ENCODE results near the gene PRKAG2. TPM values are rescaled to one million over a fixed set of nuclear protein-coding genes. Genes with fewer than 3 reads are reported as not detected.

Gene PRKAG2
- total and polyA plus RNA-seq, 2 of the 13 experiments (the other 11 are each of a cell fraction or from before 2014, with no cell fraction given): 0.90 to 1.3 TPM

GRCh38 chr7:151776446-151776845, 100.5 kb downstream of the PRKAG2 start:
- H2AFZ ChIP-seq (ENCODE audit: low read length): no peak overlapping the region
- BruUV-seq (replicated peaks): no TSS peak
- no peak for ATAC-seq
- no peaks in the 10 kb centered on the region for H3K9me3 ChIP-seq (ENCODE audit: low read length)
- no peaks in the 10 kb centered on the region for H3K4me1 ChIP-seq (ENCODE audit: insufficient read depth, low read length)
- CTCF ChIA-PET (ENCODE audit: low intra/inter-chr PET ratio, low total read pairs): no interaction called here
- no peak for DNase-seq (ENCODE audit: low spot score)
- H3K79me2 ChIP-seq (ENCODE audit: insufficient read depth, low read length): no peaks in the 10 kb centered on the region
- peaks cover 4 to 16% of the 10 kb centered on the region in 2 experiments; a peak in 3 of 5 replicates for H3K27me3 ChIP-seq (ENCODE audit: control insufficient read depth in 1 of 2, insufficient read depth in 2 of 2, low read length in 2 of 2)
- H3K9ac ChIP-seq (ENCODE audit: insufficient read depth, low read depth, low read length): no peak overlapping the region
- no peaks in the 10 kb centered on the region for H3K36me3 ChIP-seq (replicated peaks in 1 of 2; ENCODE audit: control insufficient read depth in 1 of 2, insufficient read depth in 2 of 2, low read length in 2 of 2)
- in situ Hi-C loops (cut with HindIII; ENCODE audit: extremely low pct_ligation_motif_present, low pct_unique_long_range_greater_than_20kb) (no loop called here), intact Hi-C loops (cut with micrococcal nuclease; ENCODE audit: unreplicated experiment) (no loop called here)
- no peak overlapping the region for H3K4me2 ChIP-seq (ENCODE audit: low read depth, low read length)
- no peak overlapping the region for H3K27ac ChIP-seq (ENCODE audit: extremely low read length, insufficient read depth, low read length)
- POLR2A ChIA-PET: no interaction called here
- 49% methylated on average over 4 of the region's 8 CpGs for WGBS (ENCODE audit: low lambda C conversion rate)
- no peaks in the 10 kb centered on the region for H4K20me1 ChIP-seq (ENCODE audit: insufficient read depth, low read length)
- FAIRE-seq: no peak
- no peak overlapping the region for H3K4me3 ChIP-seq (replicated peaks in 1 of 3; ENCODE audit: insufficient read depth in 1 of 3, low read depth in 2 of 3, low read length in 3 of 3)
- TF ChIP-seq ZNF543 (CRISPR knock-in tag; IDR thresholded peaks at IDR 0.05) (no peak), ZNF296 (CRISPR knock-in tag; conservative IDR thresholded peaks at IDR 0.05) (no peak), LBX2 (CRISPR knock-in tag; IDR thresholded peaks at IDR 0.05; ENCODE audit: borderline replicate concordance) (no peak), MIER3 (CRISPR knock-in tag; IDR thresholded peaks at IDR 0.05; ENCODE audit: borderline replicate concordance) (no peak), SNAPC5 (CRISPR knock-in tag; IDR thresholded peaks at IDR 0.05; ENCODE audit: borderline replicate concordance) (no peak), ZSCAN5A (CRISPR knock-in tag; IDR thresholded peaks at IDR 0.05; ENCODE audit: borderline replicate concordance) (no peak), ZSCAN30 (CRISPR knock-in tag; IDR thresholded peaks at IDR 0.05) (no peak), DMTF1 (CRISPR knock-in tag; IDR thresholded peaks at IDR 0.05) (no peak), ERF (CRISPR knock-in tag; IDR thresholded peaks at IDR 0.05) (no peak), SRSF1 (optimal IDR thresholded peaks at IDR 0.05; ENCODE audit: low read depth, low read length) (no peak), IRF1 (CRISPR knock-in tag; IDR thresholded peaks at IDR 0.05; ENCODE audit: low read depth) (no peak), FOXJ3 (CRISPR knock-in tag; IDR thresholded peaks at IDR 0.05; ENCODE audit: borderline replicate concordance) (no peak), ZNF646 (CRISPR knock-in tag; IDR thresholded peaks at IDR 0.05) (no peak)
